Nephron progenitor cell (in vitro differentiated cells): ENCODE data around the gene CNTNAP2.

Source experiments
- DNase-seq: peaks from one replicate; pipeline ENCODE4 v3.0.0; 2021
- H3K27ac Mint-ChIP-seq: 2 replicates; pipeline ENCODE4 v1.8.0; 2021; ENCODE audit warnings: mild to moderate bottlenecking, moderate library complexity, mixed read lengths
- H3K27me3 Mint-ChIP-seq: 2 replicates; pipeline ENCODE4 v1.8.0; 2021; ENCODE audit warnings: mild to moderate bottlenecking, low read depth, mixed read lengths; ENCODE audit not compliant: poor library complexity
- H3K36me3 Mint-ChIP-seq: 2 replicates; pipeline ENCODE4 v1.8.0; 2021; ENCODE audit warnings: low read depth, mixed read lengths
- H3K4me1 Mint-ChIP-seq: 2 replicates; pipeline ENCODE4 v1.8.0; 2021; ENCODE audit warnings: mixed read lengths
- H3K4me3 Mint-ChIP-seq: 2 replicates; pipeline ENCODE4 v1.8.0; 2021; ENCODE audit warnings: mild to moderate bottlenecking, moderate library complexity, mixed read lengths
- H3K9me3 Mint-ChIP-seq: 2 replicates; pipeline ENCODE4 v1.8.0; 2021; ENCODE audit warnings: mild to moderate bottlenecking, moderate library complexity, mixed read lengths
- TF ChIP-seq, protein P1 (sequence below): fragments of 200-600 bp; sonication (generic); IDR thresholded peaks from 2 replicates; pipeline ENCODE4 v1.5.0; 2021; ENCODE audit warnings: antibody characterized with exemption

CNTNAP2 gene

GRCh38 chr7:148104136-148104716, 1987.6 kb downstream of the CNTNAP2 start:
- Mint-ChIP-seq H3K9me3 (no peaks in the 10 kb centered on the region), H3K27ac (no peak overlapping the region), H3K4me3 (no peak overlapping the region), H3K36me3 (no peaks in the 10 kb centered on the region), H3K27me3 (no peaks in the 10 kb centered on the region), H3K4me1 (peaks cover 19% of the 10 kb centered on the region)
- DNase-seq: no peak
- TF ChIP-seq, protein P1, sequence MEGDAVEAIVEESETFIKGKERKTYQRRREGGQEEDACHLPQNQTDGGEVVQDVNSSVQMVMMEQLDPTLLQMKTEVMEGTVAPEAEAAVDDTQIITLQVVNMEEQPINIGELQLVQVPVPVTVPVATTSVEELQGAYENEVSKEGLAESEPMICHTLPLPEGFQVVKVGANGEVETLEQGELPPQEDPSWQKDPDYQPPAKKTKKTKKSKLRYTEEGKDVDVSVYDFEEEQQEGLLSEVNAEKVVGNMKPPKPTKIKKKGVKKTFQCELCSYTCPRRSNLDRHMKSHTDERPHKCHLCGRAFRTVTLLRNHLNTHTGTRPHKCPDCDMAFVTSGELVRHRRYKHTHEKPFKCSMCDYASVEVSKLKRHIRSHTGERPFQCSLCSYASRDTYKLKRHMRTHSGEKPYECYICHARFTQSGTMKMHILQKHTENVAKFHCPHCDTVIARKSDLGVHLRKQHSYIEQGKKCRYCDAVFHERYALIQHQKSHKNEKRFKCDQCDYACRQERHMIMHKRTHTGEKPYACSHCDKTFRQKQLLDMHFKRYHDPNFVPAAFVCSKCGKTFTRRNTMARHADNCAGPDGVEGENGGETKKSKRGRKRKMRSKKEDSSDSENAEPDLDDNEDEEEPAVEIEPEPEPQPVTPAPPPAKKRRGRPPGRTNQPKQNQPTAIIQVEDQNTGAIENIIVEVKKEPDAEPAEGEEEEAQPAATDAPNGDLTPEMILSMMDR: no peak

- no peak overlapping the region for H3K4me3 Mint-ChIP-seq
- TF ChIP-seq, protein P1: no peak
- peaks cover 19% of the 10 kb centered on the region for H3K4me1 Mint-ChIP-seq
- DNase-seq: no peak
- no peak overlapping the region for H3K27ac Mint-ChIP-seq
- H3K36me3 Mint-ChIP-seq: no peaks in the 10 kb centered on the region
- no peaks in the 10 kb centered on the region for H3K9me3 Mint-ChIP-seq
- H3K27me3 Mint-ChIP-seq: no peaks in the 10 kb centered on the region
These were observed 1988.3 kb downstream of the CNTNAP2 start for GRCh38 chr7:148104924-148105323.

DNA sequence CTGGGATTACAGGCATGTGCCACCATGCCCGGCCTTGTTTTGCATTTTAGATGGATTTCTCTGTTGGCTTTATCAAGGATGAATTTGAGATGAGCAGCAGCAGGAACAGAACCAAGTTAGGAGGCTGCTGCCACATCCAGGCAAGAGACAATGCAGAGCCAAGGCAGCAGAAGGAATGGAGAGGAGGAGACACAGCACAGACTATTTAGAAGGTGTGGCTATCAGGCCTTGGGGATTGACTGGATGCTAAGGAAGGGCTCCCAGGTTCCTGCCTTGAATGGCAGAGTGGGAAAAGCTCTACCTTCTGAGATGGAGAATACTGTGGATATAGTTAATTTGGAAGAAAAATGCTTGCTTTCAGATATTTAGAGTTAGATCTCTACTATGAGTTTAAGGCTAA, 1989.3 kb downstream of the CNTNAP2 start:
- Mint-ChIP-seq H3K9me3 (no peaks in the 10 kb centered on the region), H3K27ac (no peak overlapping the region), H3K36me3 (no peaks in the 10 kb centered on the region), H3K4me3 (no peak overlapping the region), H3K27me3 (no peaks in the 10 kb centered on the region), H3K4me1 (peaks cover 19% of the 10 kb centered on the region)
- TF ChIP-seq, protein P1: no peak
- no peak for DNase-seq

GRCh38 chr7:148107443-148108127, 1991.0 kb downstream of the CNTNAP2 start:
- no peak overlapping the region for H3K4me3 Mint-ChIP-seq
- peaks cover 19% of the 10 kb centered on the region for H3K4me1 Mint-ChIP-seq
- TF ChIP-seq, protein P1: no peak
- H3K27me3 Mint-ChIP-seq: no peaks in the 10 kb centered on the region
- DNase-seq: no peak
- H3K36me3 Mint-ChIP-seq: peaks cover 4% of the 10 kb centered on the region
- H3K9me3 Mint-ChIP-seq: peaks cover 6% of the 10 kb centered on the region
- H3K27ac Mint-ChIP-seq: no peak overlapping the region

- Mint-ChIP-seq H3K27ac (peak overlapping the region; percentile 3), H3K36me3 (peaks cover 4% of the 10 kb centered on the region), H3K4me3 (no peak overlapping the region), H3K4me1 (peaks cover 19% of the 10 kb centered on the region), H3K27me3 (no peaks in the 10 kb centered on the region), H3K9me3 (peaks cover 10% of the 10 kb centered on the region)
- DNase-seq: no peak
- TF ChIP-seq, protein P1: no peak
These were observed 1991.8 kb downstream of the CNTNAP2 start for GRCh38 chr7:148108381-148108780.
